ENCODE results near the gene VAMP5.
A peak's percentile ranks its signal among the peaks of the same experiment; 100 is the strongest.
"Not testable (repeated sequence)": the region's sequence is repeated elsewhere in the genome, so short reads cannot be mapped to it uniquely, and the experiment has no call there.

The VAMP5 gene

DNA sequence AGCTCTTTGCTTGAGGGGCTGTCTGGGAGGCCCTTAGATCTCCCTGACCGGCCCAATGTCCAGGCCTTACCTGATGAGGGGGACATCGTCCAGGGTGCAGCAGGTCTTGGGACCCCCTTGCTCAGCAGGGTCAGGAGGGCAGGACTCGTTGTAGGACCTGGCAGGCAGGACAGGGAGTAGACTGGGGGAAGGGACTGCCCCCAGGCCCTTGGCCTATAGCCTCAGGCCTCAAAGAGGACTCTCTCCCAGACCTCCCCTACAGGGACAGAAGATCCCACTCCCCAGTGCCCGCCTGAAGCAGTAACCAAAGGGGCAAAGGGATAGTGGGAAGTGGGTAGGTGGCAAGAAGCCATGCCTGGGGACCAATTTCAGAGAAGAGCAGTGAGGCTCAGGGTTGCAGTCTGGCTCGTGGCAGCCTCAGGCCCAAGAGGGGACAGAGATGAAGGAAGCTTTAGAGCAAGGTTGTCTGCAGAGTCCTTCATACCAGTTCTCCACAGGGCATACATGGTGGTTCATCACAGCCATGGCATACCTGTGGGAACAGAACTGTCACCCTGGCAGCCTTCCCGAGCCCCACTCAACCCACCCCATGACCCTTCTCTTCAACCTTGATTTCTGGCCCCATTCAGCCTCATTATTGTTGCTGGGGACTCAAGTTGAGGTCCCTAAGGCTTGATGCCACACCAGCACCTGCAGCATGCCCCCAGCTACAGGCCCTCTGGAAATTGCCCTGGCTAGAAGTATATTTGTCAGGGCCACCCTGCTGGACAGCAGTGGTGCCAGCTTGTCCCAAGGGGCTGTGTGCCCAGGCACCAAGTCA lies 16.9 kb downstream of the VAMP5 start:
- no peaks in the 10 kb centered on the region; the same call in 1 of the 2 replicates for H3K36me3 ChIP-seq (ENCODE audit: insufficient read depth, low read length)
- no peaks in the 10 kb centered on the region for H3K9me2 ChIP-seq (replicated peaks; ENCODE audit: low read depth, low read length)
- H3K4me3 ChIP-seq (ENCODE audit: low read length, poor library complexity, severe bottlenecking), result no peak overlapping the region
- peaks cover 23% of the 10 kb centered on the region for H3K79me2 ChIP-seq (ENCODE audit: insufficient read depth, low read length)
- H2AFZ ChIP-seq (ENCODE audit: low read length), result no peak overlapping the region
- no peaks in the 10 kb centered on the region for H3K27me3 ChIP-seq (ENCODE audit: insufficient read depth, low read length, poor library complexity, severe bottlenecking)
- H3F3A ChIP-seq (ENCODE audit: low read depth), result peaks cover under 1% of the 10 kb centered on the region; the same call in 1 of the 2 replicates
- H3K9ac ChIP-seq (ENCODE audit: low read depth, low read length, poor library complexity, severe bottlenecking), result no peak overlapping the region
- no peaks in the 10 kb centered on the region for H3K9me3 ChIP-seq (ENCODE audit: insufficient read depth, low read depth, low read length)
- H3K4me2 ChIP-seq (ENCODE audit: low read depth, low read length, poor library complexity, severe bottlenecking), result no peak overlapping the region
- TF ChIP-seq EZH2phosphoT487 (IDR thresholded peaks at IDR 0.05; ENCODE audit: borderline replicate concordance), result no peak
- TF ChIP-seq, protein P1, sequence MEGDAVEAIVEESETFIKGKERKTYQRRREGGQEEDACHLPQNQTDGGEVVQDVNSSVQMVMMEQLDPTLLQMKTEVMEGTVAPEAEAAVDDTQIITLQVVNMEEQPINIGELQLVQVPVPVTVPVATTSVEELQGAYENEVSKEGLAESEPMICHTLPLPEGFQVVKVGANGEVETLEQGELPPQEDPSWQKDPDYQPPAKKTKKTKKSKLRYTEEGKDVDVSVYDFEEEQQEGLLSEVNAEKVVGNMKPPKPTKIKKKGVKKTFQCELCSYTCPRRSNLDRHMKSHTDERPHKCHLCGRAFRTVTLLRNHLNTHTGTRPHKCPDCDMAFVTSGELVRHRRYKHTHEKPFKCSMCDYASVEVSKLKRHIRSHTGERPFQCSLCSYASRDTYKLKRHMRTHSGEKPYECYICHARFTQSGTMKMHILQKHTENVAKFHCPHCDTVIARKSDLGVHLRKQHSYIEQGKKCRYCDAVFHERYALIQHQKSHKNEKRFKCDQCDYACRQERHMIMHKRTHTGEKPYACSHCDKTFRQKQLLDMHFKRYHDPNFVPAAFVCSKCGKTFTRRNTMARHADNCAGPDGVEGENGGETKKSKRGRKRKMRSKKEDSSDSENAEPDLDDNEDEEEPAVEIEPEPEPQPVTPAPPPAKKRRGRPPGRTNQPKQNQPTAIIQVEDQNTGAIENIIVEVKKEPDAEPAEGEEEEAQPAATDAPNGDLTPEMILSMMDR (conservative IDR thresholded peaks at IDR 0.05; ENCODE audit: low read length), result no peak
- H4K20me1 ChIP-seq (ENCODE audit: insufficient read depth, low read length, poor library complexity, severe bottlenecking), result peaks cover 17% of the 10 kb centered on the region
- peaks cover 23% of the 10 kb centered on the region for H3K4me1 ChIP-seq (ENCODE audit: insufficient read depth, low read length, poor library complexity, severe bottlenecking)

DNA sequence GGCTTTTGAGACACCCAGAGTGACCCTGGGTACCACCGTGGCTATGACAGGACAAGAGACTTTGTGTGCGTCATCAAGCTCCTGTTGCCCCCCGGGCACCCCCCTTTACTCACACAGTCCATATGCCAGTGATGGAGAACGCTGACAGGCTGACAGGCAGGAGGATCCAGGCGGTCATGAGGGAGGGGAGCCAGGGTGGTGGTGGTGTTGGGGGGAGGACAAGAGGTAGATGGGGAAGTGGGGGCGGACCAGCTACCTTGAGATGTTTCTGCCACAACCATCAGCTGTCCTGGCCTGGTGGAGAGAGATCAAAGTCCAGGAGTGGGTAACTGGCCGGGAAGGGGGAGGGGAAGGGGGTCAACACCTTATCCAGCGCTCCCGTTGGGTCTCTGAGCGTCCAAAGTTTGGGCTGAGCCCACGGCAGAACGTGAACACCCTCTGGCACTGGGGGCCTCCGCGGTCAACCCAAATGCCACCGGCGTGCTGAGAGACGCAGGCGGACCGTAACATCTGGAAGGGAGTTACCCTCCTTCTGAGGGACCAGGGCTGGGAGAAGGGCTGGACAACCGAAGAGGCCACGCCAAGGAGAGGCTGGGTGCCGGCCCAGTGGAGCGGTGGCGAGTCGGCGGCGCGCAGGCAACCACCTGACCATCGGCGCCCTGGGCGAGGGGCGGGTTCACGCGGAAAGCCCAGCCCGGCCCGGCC lies 17.7 kb downstream of the VAMP5 start:
- Histone ChIP-seq H3K9me2 (replicated peaks; ENCODE audit: low read depth, low read length) (no peaks in the 10 kb centered on the region), H3K36me3 (ENCODE audit: insufficient read depth, low read length) (no peaks in the 10 kb centered on the region; the same call in 1 of the 2 replicates), H3K4me3 (ENCODE audit: low read length, poor library complexity, severe bottlenecking) (peak overlapping the region; percentile 77), H3K4me2 (ENCODE audit: low read depth, low read length, poor library complexity, severe bottlenecking) (peak overlapping the region; percentile 96), H4K20me1 (ENCODE audit: insufficient read depth, low read length, poor library complexity, severe bottlenecking) (peaks cover 10% of the 10 kb centered on the region), H3K9ac (ENCODE audit: low read depth, low read length, poor library complexity, severe bottlenecking) (peak overlapping the region; percentile 39), H2AFZ (ENCODE audit: low read length) (no peak overlapping the region; the same call in 1 of the 2 replicates), H3F3A (ENCODE audit: low read depth) (peaks cover 4% of the 10 kb centered on the region; the same call in 1 of the 2 replicates), H3K27me3 (ENCODE audit: insufficient read depth, low read length, poor library complexity, severe bottlenecking) (no peaks in the 10 kb centered on the region), H3K79me2 (ENCODE audit: insufficient read depth, low read length) (peaks cover 15% of the 10 kb centered on the region), H3K4me1 (ENCODE audit: insufficient read depth, low read length, poor library complexity, severe bottlenecking) (peaks cover 16% of the 10 kb centered on the region), H3K9me3 (ENCODE audit: insufficient read depth, low read depth, low read length) (no peaks in the 10 kb centered on the region)
- TF ChIP-seq EZH2phosphoT487 (IDR thresholded peaks at IDR 0.05; ENCODE audit: borderline replicate concordance), result no peak
- TF ChIP-seq, protein P1 (conservative IDR thresholded peaks at IDR 0.05; ENCODE audit: low read length), result no peak

DNA sequence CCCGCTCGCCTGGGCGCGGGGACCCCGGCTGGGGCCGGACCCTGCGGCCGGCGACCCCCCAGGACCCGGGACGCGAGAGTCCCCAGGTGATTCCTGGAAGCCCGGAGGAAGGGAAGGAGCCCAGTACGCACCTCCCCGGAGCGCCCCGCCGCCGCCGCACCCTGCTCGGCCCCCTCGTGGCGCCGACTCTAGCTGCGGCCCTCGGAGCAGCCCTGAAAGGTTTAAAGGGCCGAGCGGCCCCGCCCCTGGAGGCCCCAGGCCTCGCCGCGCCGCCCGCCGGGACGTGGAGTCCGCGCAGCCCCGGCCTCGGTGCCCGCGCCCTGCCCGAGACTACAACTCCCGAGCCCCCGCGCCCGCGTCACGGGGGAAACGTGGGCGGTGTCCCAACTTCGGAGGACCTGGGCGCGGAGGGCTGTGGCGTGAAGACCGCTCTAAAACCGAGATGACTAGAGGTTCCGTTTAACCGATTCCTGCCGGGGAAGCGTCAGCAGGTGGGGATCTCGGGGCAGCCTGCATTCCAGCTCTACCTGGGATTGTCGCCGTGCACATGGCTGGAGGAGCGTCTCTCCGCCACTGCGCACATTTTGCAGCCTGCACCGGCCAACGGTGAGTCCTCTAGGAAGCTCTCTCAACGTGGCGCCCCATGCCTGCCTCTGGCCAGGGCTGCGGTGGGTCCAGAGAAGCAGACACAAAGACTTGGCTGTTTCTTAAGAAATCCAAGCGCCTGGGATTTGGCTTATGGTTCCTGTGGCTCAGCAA lies 18.4 kb downstream of the VAMP5 start, which contains the start of gene TMEM150A:
TMEM150A (minus strand) TSS at position 223 of the 759 bp plus-strand sequence. CDS start 750 bp downstream, outside the sequence.
- peaks cover 4% of the 10 kb centered on the region; the same call in 1 of the 2 replicates for H3F3A ChIP-seq (ENCODE audit: low read depth)
- TF ChIP-seq, protein P1 (conservative IDR thresholded peaks at IDR 0.05; ENCODE audit: low read length), result peak; percentile 30
- TF ChIP-seq EZH2phosphoT487 (IDR thresholded peaks at IDR 0.05; ENCODE audit: borderline replicate concordance), result no peak

DNA sequence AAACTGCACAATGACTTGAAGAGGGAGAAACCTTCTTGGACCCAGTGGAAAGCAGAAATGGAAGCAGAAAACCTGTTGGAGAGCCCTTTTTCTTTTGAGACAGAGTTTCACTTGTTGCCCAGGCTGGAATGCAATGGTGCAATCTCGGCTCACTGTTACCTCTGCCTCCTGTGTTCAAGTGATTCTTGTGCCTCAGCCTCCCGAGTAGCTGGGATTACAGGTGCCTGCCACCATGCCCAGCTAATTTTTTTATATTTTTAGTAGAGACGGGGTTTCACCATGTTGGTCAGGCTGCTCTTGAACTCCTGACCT lies 19.9 kb downstream of the VAMP5 start:
- H3K27me3 ChIP-seq (ENCODE audit: insufficient read depth, low read length, poor library complexity, severe bottlenecking); H3K4me3 ChIP-seq (ENCODE audit: low read length, poor library complexity, severe bottlenecking); H3K9ac ChIP-seq (ENCODE audit: low read depth, low read length, poor library complexity, severe bottlenecking); H2AFZ ChIP-seq (ENCODE audit: low read length); H3K79me2 ChIP-seq (ENCODE audit: insufficient read depth, low read length); H4K20me1 ChIP-seq (ENCODE audit: insufficient read depth, low read length, poor library complexity, severe bottlenecking); H3K4me2 ChIP-seq (ENCODE audit: low read depth, low read length, poor library complexity, severe bottlenecking); H3K9me2 ChIP-seq (replicated peaks; ENCODE audit: low read depth, low read length); H3K4me1 ChIP-seq (ENCODE audit: insufficient read depth, low read length, poor library complexity, severe bottlenecking); H3K9me3 ChIP-seq (ENCODE audit: insufficient read depth, low read depth, low read length); H3F3A ChIP-seq (ENCODE audit: low read depth): not testable (repeated sequence)
- H3K36me3 ChIP-seq (ENCODE audit: insufficient read depth, low read length), result peaks cover 13% of the 10 kb centered on the region; the same call in 1 of the 2 replicates

More for the DNA sequence above, 18.4 kb downstream of the VAMP5 start, which contains the start of gene TMEM150A:
- Histone ChIP-seq H3K36me3 (ENCODE audit: insufficient read depth, low read length) (no peaks in the 10 kb centered on the region; the same call in 1 of the 2 replicates), H3K9me2 (replicated peaks; ENCODE audit: low read depth, low read length) (no peaks in the 10 kb centered on the region), H4K20me1 (ENCODE audit: insufficient read depth, low read length, poor library complexity, severe bottlenecking) (peaks cover 3% of the 10 kb centered on the region), H2AFZ (ENCODE audit: low read length) (peak within 1 kb of the TSS; percentile 49), H3K27me3 (ENCODE audit: insufficient read depth, low read length, poor library complexity, severe bottlenecking) (no peaks in the 10 kb centered on the region), H3K4me1 (ENCODE audit: insufficient read depth, low read length, poor library complexity, severe bottlenecking) (peaks cover 8% of the 10 kb centered on the region), H3K4me2 (ENCODE audit: low read depth, low read length, poor library complexity, severe bottlenecking) (peak within 1 kb of the TSS; percentile 96), H3K79me2 (ENCODE audit: insufficient read depth, low read length) (peaks cover 8% of the 10 kb centered on the region; the same call in 1 of the 2 replicates), H3K9ac (ENCODE audit: low read depth, low read length, poor library complexity, severe bottlenecking) (peak within 1 kb of the TSS; percentile 57), H3K9me3 (ENCODE audit: insufficient read depth, low read depth, low read length) (no peaks in the 10 kb centered on the region), H3K4me3 (ENCODE audit: low read length, poor library complexity, severe bottlenecking) (peak within 1 kb of the TSS; percentile 77)
